Measurements from ENCODE around the gene ADSS2.

ADSS2 gene

DNA sequence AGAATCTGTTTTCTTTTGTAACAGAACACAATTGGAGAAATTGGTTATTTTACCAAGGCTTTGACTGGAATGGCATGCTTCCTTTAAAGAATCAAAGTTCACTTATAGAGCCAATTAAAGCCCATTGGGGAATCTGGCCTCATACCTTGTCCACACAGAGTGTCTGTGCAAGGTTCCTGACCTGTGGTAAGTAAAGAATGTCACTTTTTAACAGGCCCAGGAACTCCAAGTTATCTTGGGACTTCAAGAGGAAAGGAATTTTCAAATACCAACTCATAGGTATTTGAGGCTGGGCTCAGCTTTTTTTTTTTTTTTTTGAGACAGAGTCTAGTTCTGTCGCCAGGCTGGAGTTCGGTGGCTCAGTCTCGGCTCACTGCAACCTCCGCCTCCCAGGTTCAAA is 7.1 kb upstream of the ADSS2 start:
- H3K4me1 ChIP-seq (ENCODE audit: control insufficient read depth, insufficient read depth, low read length), result peaks cover 16% of the 10 kb centered on the region; the same call in 1 of the 2 replicates
- H3K9me3 ChIP-seq (ENCODE audit: control insufficient read depth, insufficient read depth, low read depth, low read length), result peaks cover 8% of the 10 kb centered on the region
- H3K27ac ChIP-seq (ENCODE audit: low read depth, low read length), result no peak overlapping the region
- no peaks in the 10 kb centered on the region for H3K27me3 ChIP-seq (ENCODE audit: control insufficient read depth, insufficient read depth, low read length)
- no peaks in the 10 kb centered on the region for H3K36me3 ChIP-seq (ENCODE audit: control insufficient read depth, insufficient read depth, low read length)
- H3K9ac ChIP-seq (ENCODE audit: low read length), result no peak overlapping the region
- no peak overlapping the region for H3K4me3 ChIP-seq (ENCODE audit: low read depth, low read length)

DNA sequence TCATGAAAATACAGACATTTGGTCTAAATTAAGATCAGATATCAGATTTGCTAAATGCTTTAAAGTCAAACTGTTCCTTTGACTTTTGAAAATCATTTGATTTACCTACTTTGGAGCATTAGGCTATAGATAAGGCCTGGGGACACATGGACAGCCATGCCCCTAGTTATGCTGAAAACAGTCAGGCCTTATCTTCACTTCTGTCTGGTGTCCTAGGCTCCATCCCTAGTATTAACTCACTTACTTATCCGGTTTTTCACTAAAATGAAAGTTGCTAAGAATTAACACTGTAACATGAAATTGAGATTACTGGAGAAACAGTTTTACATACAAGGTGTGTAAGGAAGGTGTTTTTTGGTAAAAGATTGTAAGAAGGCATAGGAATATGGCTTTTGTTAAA is 4.9 kb upstream of the ADSS2 start:
- H3K36me3 ChIP-seq (ENCODE audit: control insufficient read depth, insufficient read depth, low read length), result no peaks in the 10 kb centered on the region
- no peak overlapping the region for H3K4me3 ChIP-seq (ENCODE audit: low read depth, low read length)
- H3K27me3 ChIP-seq (ENCODE audit: control insufficient read depth, insufficient read depth, low read length), result no peaks in the 10 kb centered on the region
- no peak overlapping the region for H3K27ac ChIP-seq (ENCODE audit: low read depth, low read length)
- peaks cover 8% of the 10 kb centered on the region for H3K9me3 ChIP-seq (ENCODE audit: control insufficient read depth, insufficient read depth, low read depth, low read length)
- peaks cover 16% of the 10 kb centered on the region; the same call in 1 of the 2 replicates for H3K4me1 ChIP-seq (ENCODE audit: control insufficient read depth, insufficient read depth, low read length)
- no peak overlapping the region for H3K9ac ChIP-seq (ENCODE audit: low read length)

DNA sequence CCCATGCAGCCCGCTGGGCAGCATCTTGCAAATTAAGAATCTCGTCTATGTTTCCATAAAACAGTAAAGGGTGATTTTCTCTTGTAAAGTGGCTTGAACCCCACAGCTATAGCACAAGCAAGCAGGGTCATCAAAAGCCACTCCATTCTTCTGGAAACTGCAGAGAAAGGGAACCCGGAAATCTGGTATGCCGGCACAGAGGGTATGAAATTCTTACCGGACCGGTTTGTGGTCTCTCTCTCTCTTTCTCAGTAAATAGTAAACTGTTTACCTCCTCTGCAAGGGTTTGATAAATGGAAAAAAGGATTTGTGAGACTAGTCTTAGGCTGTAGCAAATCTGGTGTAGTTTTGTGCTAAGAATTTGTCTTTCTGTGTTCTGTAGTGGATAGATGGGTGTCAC is 2.7 kb upstream of the ADSS2 start:
- Histone ChIP-seq H3K4me3 (ENCODE audit: low read depth, low read length) (no peak overlapping the region), H3K27ac (ENCODE audit: low read depth, low read length) (no peak overlapping the region), H3K9ac (ENCODE audit: low read length) (no peak overlapping the region), H3K27me3 (ENCODE audit: control insufficient read depth, insufficient read depth, low read length) (no peaks in the 10 kb centered on the region), H3K36me3 (ENCODE audit: control insufficient read depth, insufficient read depth, low read length) (peaks cover 7% of the 10 kb centered on the region; the same call in 1 of the 2 replicates), H3K4me1 (ENCODE audit: control insufficient read depth, insufficient read depth, low read length) (peaks cover 29% of the 10 kb centered on the region), H3K9me3 (ENCODE audit: control insufficient read depth, insufficient read depth, low read depth, low read length) (peaks cover 3% of the 10 kb centered on the region; the same call in 1 of the 2 replicates)

DNA sequence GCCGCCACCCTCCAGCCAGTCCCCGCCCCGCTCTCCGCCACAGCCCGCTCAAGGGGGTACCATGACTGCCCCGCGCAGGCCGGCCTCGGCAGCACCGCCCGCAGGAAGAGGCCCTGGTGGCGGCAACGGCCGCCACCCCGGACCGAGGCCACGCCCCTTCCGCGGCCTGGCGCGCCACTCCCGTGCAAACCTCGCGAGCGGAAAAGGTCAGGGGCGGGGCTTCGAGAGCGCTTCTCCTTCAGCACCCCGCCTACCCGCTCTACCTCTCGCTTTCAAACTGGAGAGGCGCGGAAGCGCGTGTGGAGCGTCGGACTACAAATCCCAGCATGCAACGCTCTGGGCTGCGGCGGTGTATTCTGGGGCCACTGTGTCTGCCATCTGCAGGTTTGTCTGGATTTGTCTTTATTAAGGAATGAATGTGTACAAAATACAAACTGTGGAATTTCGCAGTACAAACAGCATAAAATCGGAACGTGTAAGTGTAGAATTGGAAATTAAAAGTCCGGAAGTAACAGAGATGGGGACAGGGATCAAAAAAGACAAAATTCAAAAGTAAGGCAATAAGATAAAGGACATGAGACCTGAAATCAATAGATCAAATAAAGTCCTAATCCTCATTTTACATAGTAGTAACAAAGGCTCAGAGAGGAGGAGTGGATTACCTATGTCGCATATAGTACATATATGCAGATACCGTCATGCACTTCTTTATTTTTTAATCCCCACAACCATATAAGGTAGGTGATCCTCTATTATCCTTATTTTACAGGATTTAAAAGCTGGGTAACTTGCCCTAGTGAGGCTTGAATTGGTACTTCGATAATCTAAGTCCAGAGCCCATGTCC is 464 bp upstream of the ADSS2 start:
- Histone ChIP-seq H3K9me3 (ENCODE audit: control insufficient read depth, insufficient read depth, low read depth, low read length) (no peaks in the 10 kb centered on the region; the same call in 1 of the 2 replicates), H3K4me1 (ENCODE audit: control insufficient read depth, insufficient read depth, low read length) (peaks cover 48% of the 10 kb centered on the region), H3K27ac (ENCODE audit: low read depth, low read length) (peak overlapping the region; percentile 4; the same call in 1 of the 2 replicates), H3K9ac (ENCODE audit: low read length) (no peak overlapping the region), H3K27me3 (ENCODE audit: control insufficient read depth, insufficient read depth, low read length) (no peaks in the 10 kb centered on the region), H3K4me3 (ENCODE audit: low read depth, low read length) (peak overlapping the region; percentile 98), H3K36me3 (ENCODE audit: control insufficient read depth, insufficient read depth, low read length) (peaks cover 7% of the 10 kb centered on the region; the same call in 1 of the 2 replicates)

DNA sequence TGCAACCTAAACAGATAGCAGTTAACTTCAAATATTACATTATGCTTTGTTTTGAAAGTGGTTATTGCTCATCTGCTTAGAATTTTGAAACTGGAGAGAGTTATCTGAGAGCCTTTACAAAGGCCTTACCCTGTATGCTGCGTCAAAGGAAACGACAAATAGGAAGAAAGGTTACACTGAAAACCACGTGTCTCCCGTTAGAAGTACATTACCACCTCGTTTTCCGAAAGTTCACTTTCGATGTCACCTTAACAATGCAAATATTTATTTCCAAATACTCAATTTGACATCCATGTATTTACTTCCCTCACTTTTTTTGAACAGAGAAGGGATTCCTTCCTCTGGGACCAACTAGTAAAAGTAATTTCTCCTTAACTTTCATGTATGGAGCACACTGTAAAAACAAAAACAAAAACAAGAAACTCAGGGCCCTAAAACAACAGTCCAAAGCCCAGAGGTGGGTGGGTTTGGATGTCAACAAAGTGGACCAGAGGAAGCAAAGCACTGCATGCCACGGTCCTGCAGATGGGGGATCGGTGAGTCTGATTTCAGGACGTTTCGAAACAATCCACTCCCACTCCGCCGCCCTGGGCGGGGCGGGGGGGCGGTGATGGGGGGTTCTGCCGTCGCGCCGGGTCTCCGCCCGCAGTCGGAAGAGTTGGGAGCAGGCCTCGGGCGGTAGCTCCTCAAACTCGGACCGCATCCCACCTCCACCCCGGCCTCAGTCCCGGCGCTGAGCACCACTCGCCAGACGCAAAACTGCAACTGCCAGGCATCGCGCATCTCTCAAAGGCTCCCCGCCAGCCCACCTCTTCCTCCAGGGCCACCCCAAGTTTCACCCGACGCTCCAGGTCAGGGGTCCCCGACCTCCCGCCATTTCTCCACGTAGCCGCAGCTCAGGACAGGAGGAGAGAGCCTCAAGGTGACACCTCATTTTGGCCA is 841 bp downstream of the ADSS2 start:
- Histone ChIP-seq H3K27ac (ENCODE audit: low read depth, low read length) (peak overlapping the region; percentile 95; the same call in 1 of the 2 replicates), H3K9me3 (ENCODE audit: control insufficient read depth, insufficient read depth, low read depth, low read length) (no peaks in the 10 kb centered on the region; the same call in 1 of the 2 replicates), H3K9ac (ENCODE audit: low read length) (peak overlapping the region; percentile 93), H3K4me3 (ENCODE audit: low read depth, low read length) (peak overlapping the region; percentile 98), H3K4me1 (ENCODE audit: control insufficient read depth, insufficient read depth, low read length) (peaks cover 57% of the 10 kb centered on the region), H3K27me3 (ENCODE audit: control insufficient read depth, insufficient read depth, low read length) (no peaks in the 10 kb centered on the region), H3K36me3 (ENCODE audit: control insufficient read depth, insufficient read depth, low read length) (peaks cover 7% of the 10 kb centered on the region; the same call in 1 of the 2 replicates)

DNA sequence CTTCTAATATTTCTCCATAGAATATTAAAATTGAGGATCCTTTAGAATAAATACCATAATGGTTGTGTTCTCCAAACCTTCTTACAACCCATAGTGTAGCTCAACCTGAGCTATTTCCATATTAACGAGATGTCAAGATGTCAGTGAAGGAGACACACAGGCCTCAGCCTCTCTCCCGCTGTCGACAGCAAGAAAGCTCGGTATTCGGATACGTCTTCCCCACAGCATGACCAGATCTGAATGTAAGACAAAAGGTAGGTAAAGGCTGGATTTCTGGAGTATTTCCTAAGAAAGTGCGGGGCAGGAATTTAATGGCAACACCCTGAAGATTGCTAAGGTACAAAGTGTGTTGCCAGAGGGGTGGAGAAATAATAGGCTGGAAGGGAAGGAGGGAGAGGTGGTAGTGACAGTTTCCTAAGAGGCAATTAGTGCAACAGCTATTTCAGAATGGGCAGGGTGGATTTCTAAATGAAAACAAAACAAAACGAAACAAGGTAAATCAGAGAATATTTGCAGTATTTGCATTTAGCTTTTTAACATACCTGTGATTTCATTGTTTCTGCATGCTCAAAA is 1.7 kb downstream of the ADSS2 start:
- no peak overlapping the region for H3K9ac ChIP-seq (ENCODE audit: low read length)
- no peak overlapping the region for H3K27ac ChIP-seq (ENCODE audit: low read depth, low read length)
- no peaks in the 10 kb centered on the region; the same call in 1 of the 2 replicates for H3K9me3 ChIP-seq (ENCODE audit: control insufficient read depth, insufficient read depth, low read depth, low read length)
- H3K4me3 ChIP-seq (ENCODE audit: low read depth, low read length), result peak overlapping the region; percentile 98
- peaks cover 54% of the 10 kb centered on the region for H3K4me1 ChIP-seq (ENCODE audit: control insufficient read depth, insufficient read depth, low read length)
- H3K36me3 ChIP-seq (ENCODE audit: control insufficient read depth, insufficient read depth, low read length), result peaks cover 7% of the 10 kb centered on the region; the same call in 1 of the 2 replicates
- H3K27me3 ChIP-seq (ENCODE audit: control insufficient read depth, insufficient read depth, low read length), result no peaks in the 10 kb centered on the region

DNA sequence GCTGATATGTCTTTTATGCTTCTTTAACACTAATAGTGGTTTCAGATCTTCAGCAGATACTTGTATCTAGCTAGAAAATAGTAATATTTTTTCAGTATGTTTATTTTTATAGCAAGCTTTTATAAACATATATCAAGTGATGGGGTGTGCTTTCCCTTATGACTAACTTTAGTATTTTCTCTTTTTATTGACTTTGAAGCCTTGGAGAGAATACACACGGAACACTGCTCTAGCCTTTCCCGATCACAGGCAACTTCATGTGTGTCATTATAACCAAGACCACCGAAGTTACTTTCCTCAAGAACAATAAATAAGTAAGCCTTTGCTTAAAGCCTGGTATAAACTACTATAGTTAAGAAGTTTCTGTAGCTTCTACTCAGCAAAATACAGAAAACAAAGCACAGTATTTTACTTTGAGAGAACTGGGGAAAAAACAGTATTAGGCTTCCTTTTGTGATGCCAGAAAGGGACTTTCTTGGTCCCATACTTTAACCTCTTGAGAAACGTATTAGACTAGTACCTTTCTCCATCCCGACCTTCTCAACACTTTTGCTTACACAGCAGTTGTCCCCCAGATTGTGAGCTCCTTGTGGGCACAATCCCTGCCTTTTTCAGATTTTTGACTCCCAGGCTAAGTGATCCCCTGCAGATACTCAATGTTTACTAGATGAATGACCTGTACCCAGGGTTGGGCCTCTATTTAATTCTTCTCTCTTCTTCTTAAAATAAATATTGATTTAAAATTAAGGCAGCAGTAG is 3.3 kb downstream of the ADSS2 start:
- Histone ChIP-seq H3K9ac (ENCODE audit: low read length) (no peak overlapping the region), H3K4me3 (ENCODE audit: low read depth, low read length) (0 out of 2 replicates have a peak overlapping the region, but pooled peaks have one; percentile 1), H3K9me3 (ENCODE audit: control insufficient read depth, insufficient read depth, low read depth, low read length) (no peaks in the 10 kb centered on the region), H3K4me1 (ENCODE audit: control insufficient read depth, insufficient read depth, low read length) (peaks cover 49% of the 10 kb centered on the region), H3K36me3 (ENCODE audit: control insufficient read depth, insufficient read depth, low read length) (peaks cover 7% of the 10 kb centered on the region; the same call in 1 of the 2 replicates), H3K27ac (ENCODE audit: low read depth, low read length) (no peak overlapping the region), H3K27me3 (ENCODE audit: control insufficient read depth, insufficient read depth, low read length) (no peaks in the 10 kb centered on the region)

DNA sequence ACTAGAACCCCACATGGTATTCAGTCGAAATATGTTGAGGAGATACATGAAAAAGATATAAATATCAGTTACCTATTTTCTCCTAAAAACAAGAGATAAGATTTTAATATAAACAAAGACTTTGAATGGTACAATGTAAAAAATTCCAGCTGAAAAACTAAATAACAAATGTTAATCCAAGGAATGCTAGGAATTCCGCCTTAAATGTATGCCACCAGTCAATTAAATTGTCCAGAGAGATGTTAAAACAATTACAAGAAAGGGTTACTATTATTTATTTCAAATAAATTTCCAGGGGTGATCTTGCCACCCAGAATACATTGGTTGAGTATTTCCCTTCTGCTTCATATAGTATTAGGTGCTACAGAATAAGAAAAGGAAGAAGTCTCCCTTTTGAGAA is 4.2 kb downstream of the ADSS2 start:
- peaks cover 10% of the 10 kb centered on the region; the same call in 1 of the 2 replicates for H3K36me3 ChIP-seq (ENCODE audit: control insufficient read depth, insufficient read depth, low read length)
- no peak overlapping the region for H3K27ac ChIP-seq (ENCODE audit: low read depth, low read length)
- peaks cover 49% of the 10 kb centered on the region for H3K4me1 ChIP-seq (ENCODE audit: control insufficient read depth, insufficient read depth, low read length)
- no peaks in the 10 kb centered on the region for H3K27me3 ChIP-seq (ENCODE audit: control insufficient read depth, insufficient read depth, low read length)
- no peak overlapping the region for H3K9ac ChIP-seq (ENCODE audit: low read length)
- H3K4me3 ChIP-seq (ENCODE audit: low read depth, low read length), result no peak overlapping the region
- H3K9me3 ChIP-seq (ENCODE audit: control insufficient read depth, insufficient read depth, low read depth, low read length), result no peaks in the 10 kb centered on the region

DNA sequence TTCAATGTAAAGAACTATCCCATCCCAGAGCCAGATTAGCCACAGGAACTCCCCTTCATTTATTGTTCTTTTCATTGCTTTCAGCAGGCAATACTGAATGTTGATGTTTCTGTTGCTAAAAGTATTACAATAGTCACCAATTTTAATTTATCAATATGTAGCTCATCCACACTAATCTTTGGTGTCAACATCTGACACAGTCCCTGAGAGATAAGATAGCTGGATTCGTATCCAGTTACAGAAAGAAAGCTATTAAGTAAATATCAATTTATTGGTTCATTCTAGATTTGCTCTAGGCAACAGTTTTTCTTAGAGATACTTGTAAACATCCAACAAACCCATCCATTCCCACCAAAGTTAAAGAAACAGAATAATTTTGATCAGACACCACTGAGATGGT is 4.7 kb downstream of the ADSS2 start:
- Histone ChIP-seq H3K27me3 (ENCODE audit: control insufficient read depth, insufficient read depth, low read length) (no peaks in the 10 kb centered on the region), H3K9me3 (ENCODE audit: control insufficient read depth, insufficient read depth, low read depth, low read length) (no peaks in the 10 kb centered on the region), H3K27ac (ENCODE audit: low read depth, low read length) (no peak overlapping the region; the same call in 1 of the 2 replicates), H3K4me3 (ENCODE audit: low read depth, low read length) (no peak overlapping the region), H3K36me3 (ENCODE audit: control insufficient read depth, insufficient read depth, low read length) (peaks cover 10% of the 10 kb centered on the region; the same call in 1 of the 2 replicates), H3K9ac (ENCODE audit: low read length) (no peak overlapping the region), H3K4me1 (ENCODE audit: control insufficient read depth, insufficient read depth, low read length) (peaks cover 49% of the 10 kb centered on the region)
